Measurements from ENCODE around the gene MAPKBP1.

- no peak for TF ChIP-seq ZNF274 (IDR thresholded peaks at IDR 0.05; ENCODE audit: low read depth, low read length)
- TF ChIP-seq YY1 (IDR thresholded peaks at IDR 0.05; ENCODE audit: insufficient read depth, insufficient read length) = no peak
- TF ChIP-seq SUZ12 (IDR thresholded peaks at IDR 0.05; ENCODE audit: extremely low read depth, insufficient read depth, insufficient read length) = no peak
These were observed 82.0 kb downstream of the MAPKBP1 start for GRCh38 chr15:41856262-41856661.

Data from NT2/D1 (cell line).